Heart right ventricle (tissue), 16 donors: ENCODE data around the gene ZNF780B. TPM values are rescaled to one million over a fixed set of nuclear protein-coding genes. Genes with fewer than 3 reads are reported as not detected.

Experiments used
- ATAC-seq, 8 donors: fragments of 200-7000 bp; cut with Tn5 transposase; one replicate each; pipeline ENCODE4 v1.9.1; 2020; ENCODE audit warnings: mild to moderate bottlenecking in 8 of 8, moderate library complexity in 8 of 8, moderate number of reproducible peaks in 1 of 8
- DNase-seq, 2 donors: peaks; one replicate each; pipeline ENCODE4 v3.0.0-alpha.2; 2020
- H3K27ac ChIP-seq, 10 donors: fragments of 200-600 bp; sonication (generic) in 2 of 10; one replicate each; pipeline versions ENCODE4 v1.5.0 to v1.8.0; 2020 to 2022; ENCODE audit warnings: mild to moderate bottlenecking in 3 of 10
- H3K27me3 ChIP-seq, 7 donors: fragments of 200-600 bp; one replicate each; pipeline ENCODE4 v1.8.0; 2021 to 2022; ENCODE audit warnings: mild to moderate bottlenecking in 2 of 7
- H3K36me3 ChIP-seq, 9 donors: fragments of 200-600 bp; sonication (generic) in 1 of 9; one replicate each; pipeline versions ENCODE4 v1.5.0 to v1.8.0; 2020 to 2022; ENCODE audit warnings: mild to moderate bottlenecking in 2 of 9
- H3K4me1 ChIP-seq, 9 donors: fragments of 200-600 bp; sonication (generic) in 1 of 9; one replicate each; pipeline versions ENCODE4 v1.5.0 to v1.8.0; 2020 to 2022; ENCODE audit warnings: mild to moderate bottlenecking in 4 of 9
- H3K4me3 ChIP-seq, 10 donors: fragments of 200-600 bp; sonication (generic) in 2 of 10; one replicate each; pipeline versions ENCODE4 v1.5.0 to v1.8.0; 2020 to 2022; ENCODE audit warnings: mild to moderate bottlenecking in 7 of 10, moderate library complexity in 2 of 10
- H3K9me3 ChIP-seq, 11 donors: fragments of 200-600 bp in 10 of 11; sonication (generic) in 2 of 11; one replicate each; pipeline versions ENCODE4 v1.5.0 to v1.8.0; 2013 to 2022; ENCODE audit warnings: mild to moderate bottlenecking in 2 of 11, control low read depth in 1 of 11, moderate library complexity in 1 of 11
- CTCF ChIP-seq, 9 donors: fragments of 200-600 bp; sonication (generic) in 2 of 9; IDR thresholded peaks; one replicate each; pipeline versions ENCODE4 v1.5.0 to v1.8.0; 2021 to 2022; ENCODE audit warnings: antibody characterized with exemption in 9 of 9, mild to moderate bottlenecking in 5 of 9, moderate library complexity in 1 of 9
- WGBS, 2 donors: extraction: QIAGEN DNeasy Blood & Tissue Kit; methylation state at CpG; one replicate each; pipeline ENCODE4 v1.1.7; 2013; ENCODE audit warnings: inconsistent platforms in 1 of 2; 5-methylcytosine and 5-hydroxymethylcytosine counted together
- intact Hi-C, 10 donors: fragments of 100-400 bp; cut with DNase I; formaldehyde crosslinking; loops; one replicate each; pipeline versions ENCODE4 v1.11.1 to v1.14.2; 2022
- polyA plus RNA-seq, 2 donors: library from polyadenylated mRNA; stranded (reverse); fragments of 200-250 nt; gene quantifications; one replicate each; pipeline ENCODE4 v1.2.3, GENCODE V29; 2013
- total RNA-seq, 10 donors: library from RNA; stranded (reverse); fragmentation: NEBNext Ultra II Directional in 3 of 10; extraction: Animal tissue kit (Norgen Biotek cat#: 25700) in 3 of 10; gene quantifications; one replicate each; pipeline versions ENCODE4 v1.2.1 to v1.2.4, GENCODE V29; 2021 to 2023
- donor health status: Arrhythmogenic right ventricular cardiomyopathy.
- donor health status: ischemic (EF 13 %, LVEDD 7.1; RV severe dilation, severe dysfunction).
- donor health status: healthy with polysubstance abuse.
- donor health status: DM: no; HTN: yes; CAD: no.
- donor health status: DM: no; HTN: no; CAD: no.
- donor health status: ischemic (EF 25% LVEDD 6.9; RV normal size, moderate dysfunction).
- donor health status: ischemic (EF 25% LVEDD 5.7; RV mildly dilated, moderate dysfunction).
- donor health status: healthy.
- donor health status: DM: yes; HTN: yes; CAD: no.
- donor health status: Ischemic cardiomyopathy.
- donor health status: ischemic (EF 35%, LVEDD 5.7; RV mildly dilated, moderate dysfunction).
- donor health status: nonischemic (EF 11% LVEDD 7.7; RV severe dilation, severe dysfunction).
- donor health status: DM: yes; HTN: yes; CAD: no.
- donor health status: PGD.
- donor health status: ischemic (EF 29% LVEDD 5.4; RV normal size, mild dysfunction).
- donor health status: nonischemic (EF 23%, LVEDD 6.1; RV moderate dilation, normal function).

Gene ZNF780B
- total and polyA plus RNA-seq, 12 donors = 3.1 to 29.7 (median 24.5) TPM

GRCh38 chr19:40080289-40080688 is 24.3 kb upstream of the ZNF780B start:
- H3K9me3 ChIP-seq = peaks cover 0 to 49% (median 22%) of the 10 kb centered on the region in 11 donors
- TF ChIP-seq CTCF (IDR thresholded peaks at IDR 0.05) = no peak
- peaks cover 0 to 7% (median 0%) of the 10 kb centered on the region in 9 donors for H3K4me1 ChIP-seq
- DNase-seq (no peak), ATAC-seq (no peak)
- intact Hi-C loops = no loop called here
- no peaks in the 10 kb centered on the region for H3K27me3 ChIP-seq
- no peak overlapping the region for H3K4me3 ChIP-seq
- H3K36me3 ChIP-seq = peaks cover 0 to 99% (median 77%) of the 10 kb centered on the region in 9 donors
- no peak overlapping the region for H3K27ac ChIP-seq
- 98 to 100% methylated on average over 1 of the region's 1 CpG for WGBS, 2 donors

GRCh38 chr19:40078377-40078776 is 22.3 kb upstream of the ZNF780B start:
- no peak overlapping the region for H3K4me3 ChIP-seq
- peaks cover 0 to 100% (median 87%) of the 10 kb centered on the region in 9 donors for H3K36me3 ChIP-seq
- H3K4me1 ChIP-seq = peaks cover 0 to 7% (median 0%) of the 10 kb centered on the region in 9 donors
- TF ChIP-seq CTCF (IDR thresholded peaks at IDR 0.05) = no peak
- peaks cover 0 to 68% (median 30%) of the 10 kb centered on the region in 11 donors for H3K9me3 ChIP-seq
- whole genome bisulfite sequencing, 2 donors = 95 to 100% methylated on average over 1 of the region's 1 CpG
- no peaks in the 10 kb centered on the region for H3K27me3 ChIP-seq
- intact Hi-C loops = no loop called here
- DNase-seq = no peak
- no peak for ATAC-seq
- H3K27ac ChIP-seq = no peak overlapping the region

- H3K36me3 ChIP-seq = peaks cover 0 to 28% (median 18%) of the 10 kb centered on the region in 9 donors
- 97 to 98% methylated on average over 1 of the region's 1 CpG for WGBS, 2 donors
- H3K4me3 ChIP-seq = no peak overlapping the region
- no peak for DNase-seq
- TF ChIP-seq CTCF (IDR thresholded peaks at IDR 0.05) = no peak
- peaks cover 0 to 47% (median 13%) of the 10 kb centered on the region in 11 donors for H3K9me3 ChIP-seq
- H3K27me3 ChIP-seq = no peaks in the 10 kb centered on the region
- H3K27ac ChIP-seq = no peak overlapping the region
- intact Hi-C loops = no loop called here
- ATAC-seq = no peak
- no peaks in the 10 kb centered on the region for H3K4me1 ChIP-seq
Measured at GRCh38 chr19:40070058-40070457, 14.0 kb upstream of the ZNF780B start.

GRCh38 chr19:40059624-40060023 is 3.6 kb upstream of the ZNF780B start:
- no peak overlapping the region for H3K4me3 ChIP-seq
- no peaks in the 10 kb centered on the region for H3K36me3 ChIP-seq
- ATAC-seq = no peak
- WGBS, 2 donors = 91 to 96% methylated on average over 1 of the region's 1 CpG
- intact Hi-C loops = loop anchor here in 3 of 10 donors (10.0 kb wide), 1 partner anchor 55 kb away; no protein-coding TSS in a partner anchor
- H3K4me1 ChIP-seq = peaks cover 0 to 15% (median 13%) of the 10 kb centered on the region in 9 donors
- no peak overlapping the region for H3K27ac ChIP-seq
- H3K27me3 ChIP-seq = no peaks in the 10 kb centered on the region
- no peak for TF ChIP-seq CTCF (IDR thresholded peaks at IDR 0.05)
- peaks cover 0 to 59% (median 19%) of the 10 kb centered on the region in 11 donors for H3K9me3 ChIP-seq
- no peak for DNase-seq
